Breast epithelium (tissue), 4 donors: Measurements from ENCODE around the gene ZIC4. TPM values are rescaled to one million over a fixed set of nuclear protein-coding genes. Genes with fewer than 3 reads are reported as not detected.
A peak's percentile ranks its signal among the peaks of the same experiment; 100 is the strongest.

Source experiments
- DNase-seq, 2 donors: peaks; one replicate each; pipeline ENCODE4 v3.0.0-alpha.2; 2019; ENCODE audit warnings: low spot score in 2 of 2
- H3K27ac ChIP-seq, 2 donors: fragments of 200-600 bp; sonication (generic) in 1 of 2; one replicate each; pipeline ENCODE4 v1.5.1; 2016 to 2019; ENCODE audit warnings: mild to moderate bottlenecking in 1 of 2
- H3K27me3 ChIP-seq, 2 donors: fragments of 200-600 bp; sonication (generic) in 1 of 2; one replicate each; pipeline versions ENCODE4 v1.5.1 to v1.6.0; 2017 to 2019; ENCODE audit warnings: control low read depth in 1 of 2, mild to moderate bottlenecking in 1 of 2
- H3K36me3 ChIP-seq: fragments of 200-600 bp; one replicate; pipeline ENCODE4 v1.5.1; 2019
- H3K4me1 ChIP-seq, 2 donors: fragments of 200-600 bp; sonication (generic); one replicate each; pipeline ENCODE4 v1.5.1; 2016 to 2019; ENCODE audit warnings: control low read depth in 1 of 2
- H3K4me3 ChIP-seq, 3 donors: fragments of 200-600 bp; sonication (generic); 1 replicate in 2 of 3; 2 replicates in 1 of 3; pipeline ENCODE4 v1.5.1; 2016 to 2019; ENCODE audit warnings: mild to moderate bottlenecking in 3 of 3, moderate library complexity in 2 of 3
- H3K9me3 ChIP-seq, 2 donors: fragments of 200-600 bp; sonication (generic) in 1 of 2; one replicate each; pipeline ENCODE4 v1.5.1; 2016 to 2019; ENCODE audit warnings: control low read depth in 1 of 2
- POLR2A ChIP-seq: fragments of 450-650 bp; IDR thresholded peaks from one replicate; pipeline ENCODE4 v1.6.1; 2016; ENCODE audit warnings: antibody characterized with exemption, mild to moderate bottlenecking, moderate library complexity
- POLR2AphosphoS5 ChIP-seq, 3 donors: sonication (generic); formaldehyde crosslinking; IDR thresholded peaks; one replicate each; pipeline ENCODE4 v1.6.1; 2017; ENCODE audit warnings: antibody characterized with exemption in 3 of 3
- intact Hi-C: fragments of 100-400 bp; cut with DNase I; formaldehyde crosslinking; loops from one replicate; pipeline ENCODE4 v1.15.1; 2023; ENCODE audit warnings: low total_unique reads
- total RNA-seq, 3 donors: library from RNA; depleted of rRNA; stranded (reverse); fragments of >200 nt; gene quantifications; one replicate each; pipeline ENCODE4 v1.1.0, GENCODE V29; 2016
- TF ChIP-seq, protein P1 (sequence below), 3 donors: fragments of 450-650 bp; IDR thresholded peaks; one replicate each; pipeline ENCODE4 v1.5.1; 2016 to 2017; ENCODE audit warnings: antibody characterized with exemption in 3 of 3, mild to moderate bottlenecking in 3 of 3, moderate library complexity in 3 of 3

ZIC4 gene
- under 1 TPM in 2 of 3 donors, not detected in 1; under 0.01 to 0.15 TPM for total RNA-seq

DNA sequence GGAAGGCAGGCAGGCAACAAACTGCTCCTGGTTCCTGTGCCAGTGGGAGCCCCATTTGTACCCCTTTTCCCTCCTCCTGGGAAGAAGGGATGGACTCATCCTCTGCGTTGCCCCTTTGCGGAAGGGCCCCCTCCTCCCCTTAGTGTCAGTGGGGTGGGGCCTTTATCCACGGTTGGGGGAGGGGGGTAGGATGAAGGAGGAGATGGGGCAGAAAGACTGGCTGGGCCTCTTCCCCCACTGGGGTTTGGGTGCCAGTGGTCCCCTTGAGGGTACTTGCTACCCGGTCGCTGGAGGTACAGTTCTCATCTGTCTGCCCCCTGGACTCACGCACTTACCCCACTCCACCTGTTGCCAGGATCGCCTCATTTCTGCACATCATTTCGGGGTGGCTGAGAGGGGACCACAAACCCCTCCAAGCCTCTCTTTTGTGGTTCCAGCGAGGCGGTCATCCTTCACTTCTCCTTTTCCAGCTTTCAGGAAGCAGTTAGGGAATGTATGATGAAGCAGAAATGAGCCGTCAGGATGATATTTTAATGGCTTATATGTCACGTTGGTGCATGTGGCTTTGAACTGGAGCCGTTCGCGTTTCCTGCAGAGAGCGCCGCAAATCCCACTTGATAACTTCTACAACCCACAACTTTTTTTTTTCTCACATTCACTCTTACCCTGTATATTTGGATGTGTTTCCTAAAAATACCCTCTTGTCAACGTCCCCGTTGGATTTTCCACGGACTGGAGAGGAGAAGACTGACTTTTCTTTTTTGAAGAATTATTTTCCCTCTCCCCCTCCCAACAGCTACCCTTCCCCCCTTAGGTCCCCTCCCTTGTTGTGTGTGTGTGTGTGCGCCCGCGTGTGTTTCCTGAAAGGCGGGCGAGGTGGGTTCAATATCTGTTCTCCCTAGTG lies at the start of gene ZIC4:
ZIC4 (minus strand) TSS at position 516 of the 904 bp plus-strand sequence. CDS start 3,746 bp downstream, outside the sequence.
- Histone ChIP-seq H3K27me3 (peaks cover 10 to 97% of the 10 kb centered on the region in 2 donors), H3K4me1 (peaks cover 3 to 9% of the 10 kb centered on the region in 2 donors), H3K4me3 (peak within 1 kb of the TSS in 1 of 3 donors; percentile 21), H3K9me3 (no peaks in the 10 kb centered on the region), H3K36me3 (no peaks in the 10 kb centered on the region), H3K27ac (no peak within 1 kb of the TSS)
- TF ChIP-seq, protein P1, sequence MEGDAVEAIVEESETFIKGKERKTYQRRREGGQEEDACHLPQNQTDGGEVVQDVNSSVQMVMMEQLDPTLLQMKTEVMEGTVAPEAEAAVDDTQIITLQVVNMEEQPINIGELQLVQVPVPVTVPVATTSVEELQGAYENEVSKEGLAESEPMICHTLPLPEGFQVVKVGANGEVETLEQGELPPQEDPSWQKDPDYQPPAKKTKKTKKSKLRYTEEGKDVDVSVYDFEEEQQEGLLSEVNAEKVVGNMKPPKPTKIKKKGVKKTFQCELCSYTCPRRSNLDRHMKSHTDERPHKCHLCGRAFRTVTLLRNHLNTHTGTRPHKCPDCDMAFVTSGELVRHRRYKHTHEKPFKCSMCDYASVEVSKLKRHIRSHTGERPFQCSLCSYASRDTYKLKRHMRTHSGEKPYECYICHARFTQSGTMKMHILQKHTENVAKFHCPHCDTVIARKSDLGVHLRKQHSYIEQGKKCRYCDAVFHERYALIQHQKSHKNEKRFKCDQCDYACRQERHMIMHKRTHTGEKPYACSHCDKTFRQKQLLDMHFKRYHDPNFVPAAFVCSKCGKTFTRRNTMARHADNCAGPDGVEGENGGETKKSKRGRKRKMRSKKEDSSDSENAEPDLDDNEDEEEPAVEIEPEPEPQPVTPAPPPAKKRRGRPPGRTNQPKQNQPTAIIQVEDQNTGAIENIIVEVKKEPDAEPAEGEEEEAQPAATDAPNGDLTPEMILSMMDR (IDR thresholded peaks at IDR 0.05): no peak
- no peak for TF ChIP-seq POLR2AphosphoS5 (IDR thresholded peaks at IDR 0.05)
- no peak for TF ChIP-seq POLR2A
- intact Hi-C loops: no loop called here
- DNase-seq: no peak

DNA sequence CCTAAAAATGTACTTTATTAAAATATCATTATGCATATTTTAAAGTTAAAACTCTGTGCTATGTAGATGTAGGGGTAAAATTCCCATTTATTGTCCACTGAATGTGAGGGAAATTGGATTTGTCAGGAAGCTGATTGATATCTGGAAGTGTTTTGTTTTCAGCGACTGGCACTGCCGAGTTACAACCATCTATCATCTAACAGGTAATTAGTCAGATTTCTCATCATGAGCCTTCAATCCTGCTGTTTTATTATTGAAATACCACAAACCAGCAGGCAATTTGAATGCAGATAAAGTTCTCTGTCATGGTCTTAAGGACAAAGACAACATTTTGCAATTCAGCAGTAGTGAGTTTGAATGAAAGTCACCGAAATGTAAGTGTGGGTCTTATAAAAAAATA lies 43.3 kb upstream of the ZIC4 start:
- intact Hi-C loops: no loop called here

DNA sequence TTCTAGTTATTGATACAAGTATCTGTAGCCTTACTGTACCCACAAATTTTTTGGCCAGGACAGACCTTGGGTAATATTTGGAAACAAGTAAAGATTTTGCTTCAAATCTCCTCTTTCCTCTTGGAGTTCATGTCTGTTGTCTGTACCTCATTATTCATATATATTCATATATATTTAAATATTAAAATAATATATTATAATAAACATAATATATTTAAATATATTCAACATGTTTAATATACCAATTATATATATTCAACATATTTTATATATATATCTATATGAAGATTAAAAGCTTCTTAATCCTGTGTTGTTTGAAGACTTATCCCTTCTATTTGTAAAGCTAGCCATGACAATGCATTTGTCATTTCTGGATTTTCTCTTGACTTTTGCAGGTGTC lies 40.9 kb upstream of the ZIC4 start:
- TF ChIP-seq POLR2AphosphoS5 (IDR thresholded peaks at IDR 0.05) (no peak), POLR2A (no peak)
- TF ChIP-seq, protein P1 (IDR thresholded peaks at IDR 0.05): no peak
- H3K27me3 ChIP-seq: no peaks in the 10 kb centered on the region
- H3K36me3 ChIP-seq: no peaks in the 10 kb centered on the region
- intact Hi-C loops: no loop called here
- H3K4me3 ChIP-seq: no peak overlapping the region
- H3K4me1 ChIP-seq: no peaks in the 10 kb centered on the region
- H3K27ac ChIP-seq: no peak overlapping the region
- no peak for DNase-seq
- H3K9me3 ChIP-seq: no peaks in the 10 kb centered on the region

More for the DNA sequence above, 43.3 kb upstream of the ZIC4 start:
- Histone ChIP-seq H3K9me3 (no peaks in the 10 kb centered on the region), H3K4me1 (no peaks in the 10 kb centered on the region), H3K4me3 (no peak overlapping the region), H3K27me3 (no peaks in the 10 kb centered on the region), H3K36me3 (no peaks in the 10 kb centered on the region), H3K27ac (no peak overlapping the region)
- no peak for TF ChIP-seq POLR2A
- DNase-seq: no peak

DNA sequence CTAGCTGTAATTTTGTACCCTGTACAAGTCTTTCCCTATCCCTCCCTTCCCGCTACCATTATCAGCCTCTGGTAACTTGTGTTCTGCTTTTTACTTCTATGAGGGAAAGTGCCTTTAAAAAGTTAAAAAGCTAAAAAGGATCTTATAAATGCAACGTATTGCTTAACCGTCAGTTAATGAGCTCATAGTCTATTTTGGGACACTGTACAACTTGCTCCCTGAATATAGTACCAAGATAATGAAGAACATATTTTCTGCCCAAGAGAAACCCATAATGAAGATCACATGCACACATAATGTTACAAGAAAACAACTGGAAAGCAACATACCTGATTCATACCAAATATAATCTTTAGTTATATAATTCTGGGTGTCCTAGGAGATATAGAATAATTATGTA lies 25.4 kb upstream of the ZIC4 start:
- H3K4me1 ChIP-seq: no peaks in the 10 kb centered on the region
- H3K36me3 ChIP-seq: no peaks in the 10 kb centered on the region
- H3K27me3 ChIP-seq: peaks cover 0 to 13% of the 10 kb centered on the region in 2 donors
- TF ChIP-seq POLR2AphosphoS5 (IDR thresholded peaks at IDR 0.05) (no peak), POLR2A (no peak)
- TF ChIP-seq, protein P1 (IDR thresholded peaks at IDR 0.05): no peak
- no peak overlapping the region for H3K27ac ChIP-seq
- DNase-seq: no peak
- no peaks in the 10 kb centered on the region for H3K9me3 ChIP-seq
- no peak overlapping the region for H3K4me3 ChIP-seq
- intact Hi-C loops: no loop called here

DNA sequence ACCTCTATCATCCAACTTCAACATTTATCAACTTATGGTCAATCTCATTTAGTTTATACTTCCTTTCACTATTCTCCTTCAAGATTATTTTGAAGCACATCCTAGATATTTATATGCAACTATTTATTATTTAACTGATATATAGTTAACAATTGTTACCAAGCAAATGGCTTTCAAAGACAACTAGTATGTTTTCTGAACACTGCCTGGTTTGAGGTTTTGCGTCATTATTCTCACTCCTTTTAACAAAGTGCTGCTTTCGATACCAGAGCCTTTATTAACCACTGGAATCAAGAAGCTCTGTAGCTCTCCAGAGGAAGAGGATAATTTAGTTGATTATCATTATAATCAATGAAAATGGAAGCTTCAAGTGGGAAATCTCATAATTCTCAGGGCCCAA lies 22.4 kb upstream of the ZIC4 start:
- intact Hi-C loops: no loop called here
- no peaks in the 10 kb centered on the region for H3K4me1 ChIP-seq
- no peaks in the 10 kb centered on the region for H3K9me3 ChIP-seq
- H3K27ac ChIP-seq: no peak overlapping the region
- DNase-seq: no peak
- peaks cover 0 to 32% of the 10 kb centered on the region in 2 donors for H3K27me3 ChIP-seq
- H3K4me3 ChIP-seq: no peak overlapping the region
- TF ChIP-seq POLR2AphosphoS5 (IDR thresholded peaks at IDR 0.05) (no peak), POLR2A (no peak)
- TF ChIP-seq, protein P1 (IDR thresholded peaks at IDR 0.05): no peak
- no peaks in the 10 kb centered on the region for H3K36me3 ChIP-seq
